Hepatocyte (in vitro differentiated cells): ENCODE results near the gene BORCS5.

ENCODE experiments used
- EZH2 ChIP-seq: fragments of 200-600 bp; sonication (generic); IDR thresholded peaks from 2 replicates; pipeline ENCODE4 v1.6.1; 2016; ENCODE audit warnings: antibody characterized with exemption, mild to moderate bottlenecking, borderline replicate concordance
- EZH2phosphoT487 ChIP-seq: fragments of 200-600 bp; sonication (generic); IDR thresholded peaks from one replicate; pipeline ENCODE4 v1.6.1; 2018; ENCODE audit warnings: antibody characterized with exemption, mild to moderate bottlenecking, low read depth, moderate library complexity; ENCODE audit not compliant: unreplicated experiment, severe bottlenecking
- TF ChIP-seq, protein P1 (sequence below): fragments of 200-600 bp; sonication (generic); IDR thresholded peaks from 2 replicates; pipeline ENCODE4 v1.5.1; 2016; ENCODE audit warnings: antibody characterized with exemption, mild to moderate bottlenecking; ENCODE audit not compliant: poor library complexity

DNA sequence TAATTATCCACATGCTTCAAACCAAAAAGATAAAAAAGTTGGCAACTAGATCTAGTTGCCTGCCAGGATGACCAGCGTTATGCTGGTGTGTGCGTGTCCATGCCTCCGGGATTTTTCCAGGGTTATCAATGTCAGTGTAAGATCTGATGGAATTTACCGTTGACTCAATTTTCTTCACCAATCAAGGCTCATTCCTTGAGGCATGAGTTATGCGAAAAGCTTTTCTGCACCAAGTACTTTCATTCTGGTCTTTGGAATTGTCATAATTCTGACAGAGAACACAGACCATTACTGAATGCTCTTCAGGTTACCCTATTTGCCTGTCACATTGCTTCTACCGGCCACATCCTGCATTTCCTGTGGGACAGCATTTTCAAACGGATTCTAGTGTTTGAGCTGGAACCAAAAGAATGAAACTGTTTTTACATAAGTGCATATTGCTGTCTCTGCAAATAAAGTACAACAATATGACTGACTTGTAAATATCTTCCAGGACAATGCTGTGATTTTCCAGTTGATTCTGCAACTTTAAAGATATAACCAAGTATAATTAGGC, 114.0 kb downstream of the BORCS5 start:
- TF ChIP-seq, protein P1, sequence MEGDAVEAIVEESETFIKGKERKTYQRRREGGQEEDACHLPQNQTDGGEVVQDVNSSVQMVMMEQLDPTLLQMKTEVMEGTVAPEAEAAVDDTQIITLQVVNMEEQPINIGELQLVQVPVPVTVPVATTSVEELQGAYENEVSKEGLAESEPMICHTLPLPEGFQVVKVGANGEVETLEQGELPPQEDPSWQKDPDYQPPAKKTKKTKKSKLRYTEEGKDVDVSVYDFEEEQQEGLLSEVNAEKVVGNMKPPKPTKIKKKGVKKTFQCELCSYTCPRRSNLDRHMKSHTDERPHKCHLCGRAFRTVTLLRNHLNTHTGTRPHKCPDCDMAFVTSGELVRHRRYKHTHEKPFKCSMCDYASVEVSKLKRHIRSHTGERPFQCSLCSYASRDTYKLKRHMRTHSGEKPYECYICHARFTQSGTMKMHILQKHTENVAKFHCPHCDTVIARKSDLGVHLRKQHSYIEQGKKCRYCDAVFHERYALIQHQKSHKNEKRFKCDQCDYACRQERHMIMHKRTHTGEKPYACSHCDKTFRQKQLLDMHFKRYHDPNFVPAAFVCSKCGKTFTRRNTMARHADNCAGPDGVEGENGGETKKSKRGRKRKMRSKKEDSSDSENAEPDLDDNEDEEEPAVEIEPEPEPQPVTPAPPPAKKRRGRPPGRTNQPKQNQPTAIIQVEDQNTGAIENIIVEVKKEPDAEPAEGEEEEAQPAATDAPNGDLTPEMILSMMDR: no peak
- no peak for TF ChIP-seq EZH2phosphoT487
- TF ChIP-seq EZH2: no peak
